Thyroid gland (tissue), 4 donors: ENCODE data around the gene FAM3D.

Experiments
- POLR2A ChIP-seq, 2 donors: fragments of 450-650 bp; IDR thresholded peaks; one replicate each; pipeline ENCODE4 v1.6.1; 2017; ENCODE audit warnings: antibody characterized with exemption in 2 of 2, mild to moderate bottlenecking in 2 of 2, moderate library complexity in 1 of 2
- TF ChIP-seq, protein P1 (sequence below), 6 experiments: fragments of 200-600 bp in 3 of 6; fragments of 450-650 bp in 3 of 6; sonication (generic) in 3 of 6; IDR thresholded peaks; one replicate each; pipeline ENCODE4 v1.5.1; 2016 to 2019; ENCODE audit warnings: antibody characterized with exemption in 6 of 6, mild to moderate bottlenecking in 2 of 6, inconsistent platforms in 1 of 6, moderate library complexity in 1 of 6

DNA sequence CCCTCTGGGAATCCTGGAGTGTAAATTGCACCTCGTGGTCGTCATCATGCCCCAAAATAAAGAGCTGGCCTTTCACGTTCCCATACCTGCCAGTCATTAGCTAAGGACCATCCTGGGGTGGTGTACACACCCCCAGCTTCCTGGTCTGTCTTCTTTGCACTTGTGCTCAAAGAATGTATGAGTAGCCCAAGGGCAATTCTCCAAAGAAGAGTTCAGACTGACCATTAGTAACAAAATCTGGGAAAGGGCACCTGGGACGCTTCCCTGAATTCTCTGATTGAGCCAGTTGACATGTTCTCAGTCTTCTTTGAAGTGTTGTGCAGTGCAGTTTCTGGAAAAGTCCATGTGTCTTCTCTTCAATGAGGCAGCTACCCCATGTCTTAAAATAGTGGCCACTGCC lies 34.8 kb downstream of the FAM3D start:
- TF ChIP-seq POLR2A (IDR thresholded peaks at IDR 0.05): no peak
- TF ChIP-seq, protein P1, sequence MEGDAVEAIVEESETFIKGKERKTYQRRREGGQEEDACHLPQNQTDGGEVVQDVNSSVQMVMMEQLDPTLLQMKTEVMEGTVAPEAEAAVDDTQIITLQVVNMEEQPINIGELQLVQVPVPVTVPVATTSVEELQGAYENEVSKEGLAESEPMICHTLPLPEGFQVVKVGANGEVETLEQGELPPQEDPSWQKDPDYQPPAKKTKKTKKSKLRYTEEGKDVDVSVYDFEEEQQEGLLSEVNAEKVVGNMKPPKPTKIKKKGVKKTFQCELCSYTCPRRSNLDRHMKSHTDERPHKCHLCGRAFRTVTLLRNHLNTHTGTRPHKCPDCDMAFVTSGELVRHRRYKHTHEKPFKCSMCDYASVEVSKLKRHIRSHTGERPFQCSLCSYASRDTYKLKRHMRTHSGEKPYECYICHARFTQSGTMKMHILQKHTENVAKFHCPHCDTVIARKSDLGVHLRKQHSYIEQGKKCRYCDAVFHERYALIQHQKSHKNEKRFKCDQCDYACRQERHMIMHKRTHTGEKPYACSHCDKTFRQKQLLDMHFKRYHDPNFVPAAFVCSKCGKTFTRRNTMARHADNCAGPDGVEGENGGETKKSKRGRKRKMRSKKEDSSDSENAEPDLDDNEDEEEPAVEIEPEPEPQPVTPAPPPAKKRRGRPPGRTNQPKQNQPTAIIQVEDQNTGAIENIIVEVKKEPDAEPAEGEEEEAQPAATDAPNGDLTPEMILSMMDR (IDR thresholded peaks at IDR 0.05): no peak
